Embryonic facial prominence (tissue), 1 donor: Measurements from ENCODE around the gene NFKB1.
"Not testable (repeated sequence)": the region's sequence is repeated elsewhere in the genome, so short reads cannot be mapped to it uniquely, and the experiment has no call there.

Experiments used
- DNase-seq: peaks from one replicate; pipeline ENCODE4 v3.0.0-alpha.2; 2016; ENCODE audit errors: extremely low spot score

The NFKB1 gene

DNA sequence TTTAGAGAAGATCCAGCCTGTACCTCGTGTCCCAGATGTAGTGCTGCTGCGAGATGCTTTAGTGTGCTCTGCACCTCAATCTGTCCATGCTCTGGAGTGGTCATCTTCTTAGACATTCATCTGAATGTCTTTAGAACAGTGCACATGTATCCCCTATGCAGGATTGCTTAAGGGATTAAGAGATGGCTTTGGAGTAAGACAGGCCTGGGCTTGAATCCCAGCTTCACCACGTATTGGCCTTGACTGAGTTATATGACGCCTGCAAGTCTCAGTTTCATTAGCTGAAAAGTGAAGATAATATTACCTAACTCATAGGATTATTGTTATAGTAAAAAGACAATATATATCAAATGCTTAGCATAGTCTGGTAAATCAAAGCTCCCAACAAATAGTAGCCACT, 98.3 kb downstream of the NFKB1 start:
- no peak for DNase-seq

DNA sequence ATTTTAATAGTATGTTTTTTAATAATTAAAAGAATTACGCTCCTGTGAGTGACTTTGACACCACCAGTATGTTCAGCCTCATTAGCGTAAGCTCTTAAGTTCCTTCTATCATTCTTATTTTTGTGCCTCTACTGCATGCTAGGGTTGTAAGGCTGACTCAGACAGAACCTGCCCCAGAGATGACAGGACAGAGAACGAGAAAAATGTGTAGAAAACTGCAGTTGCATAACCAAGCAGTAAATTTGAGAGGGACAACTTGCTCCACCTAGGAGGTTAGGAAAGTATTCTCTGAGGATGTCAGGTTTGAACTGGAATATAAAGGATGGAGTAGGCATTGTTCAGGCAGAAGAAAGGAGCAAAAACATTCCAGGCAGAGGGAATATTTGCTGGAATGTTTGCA, 98.7 kb downstream of the NFKB1 start:
- no peak for DNase-seq

DNA sequence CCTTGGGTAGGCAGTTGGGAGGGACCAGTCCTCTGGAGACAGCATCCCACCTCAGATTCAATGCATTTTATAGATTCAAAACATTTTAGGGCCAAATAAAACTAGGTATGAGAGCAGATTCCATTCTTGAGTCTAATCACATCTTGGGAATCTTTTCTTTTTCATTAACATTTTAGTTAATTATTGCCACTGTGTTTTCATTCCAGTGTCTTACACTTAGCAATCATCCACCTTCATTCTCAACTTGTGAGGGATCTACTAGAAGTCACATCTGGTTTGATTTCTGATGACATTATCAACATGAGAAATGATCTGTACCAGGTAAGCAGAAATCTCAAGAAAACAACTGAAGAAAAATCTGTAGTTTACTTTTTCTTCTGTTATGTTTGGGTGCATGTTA, 99.5 kb downstream of the NFKB1 start:
- no peak for DNase-seq

DNA sequence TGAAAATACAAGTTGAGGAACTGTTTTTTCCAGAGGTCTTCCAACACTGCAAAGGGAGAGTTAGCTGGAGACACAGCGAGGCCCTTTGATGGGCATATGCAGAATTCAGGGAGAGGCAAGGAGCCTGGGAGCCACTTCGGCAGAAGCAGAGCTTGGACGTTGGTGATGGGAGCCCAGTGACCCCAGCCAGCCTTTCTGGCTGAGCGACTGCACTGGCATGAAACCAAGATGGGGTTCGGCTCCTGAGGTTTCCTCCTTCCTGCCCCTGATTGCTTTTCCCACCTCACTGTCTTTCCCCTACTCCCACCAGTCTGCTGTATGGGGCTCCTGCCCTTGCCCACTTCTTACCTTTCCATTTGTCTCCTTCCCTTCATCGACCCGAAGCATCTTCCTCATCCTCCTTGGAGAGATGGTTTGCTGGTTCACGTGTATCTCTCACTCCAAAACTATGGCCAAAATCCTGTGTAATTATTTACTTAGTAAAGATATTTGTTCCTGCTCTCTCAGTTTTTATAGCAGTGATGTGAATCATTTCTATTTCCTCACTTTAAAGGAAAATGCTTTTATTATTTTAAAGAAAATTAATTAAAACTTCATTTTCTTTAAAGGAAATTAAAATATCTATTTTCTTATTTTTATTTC, 100.5 kb downstream of the NFKB1 start:
- no peak for DNase-seq

DNA sequence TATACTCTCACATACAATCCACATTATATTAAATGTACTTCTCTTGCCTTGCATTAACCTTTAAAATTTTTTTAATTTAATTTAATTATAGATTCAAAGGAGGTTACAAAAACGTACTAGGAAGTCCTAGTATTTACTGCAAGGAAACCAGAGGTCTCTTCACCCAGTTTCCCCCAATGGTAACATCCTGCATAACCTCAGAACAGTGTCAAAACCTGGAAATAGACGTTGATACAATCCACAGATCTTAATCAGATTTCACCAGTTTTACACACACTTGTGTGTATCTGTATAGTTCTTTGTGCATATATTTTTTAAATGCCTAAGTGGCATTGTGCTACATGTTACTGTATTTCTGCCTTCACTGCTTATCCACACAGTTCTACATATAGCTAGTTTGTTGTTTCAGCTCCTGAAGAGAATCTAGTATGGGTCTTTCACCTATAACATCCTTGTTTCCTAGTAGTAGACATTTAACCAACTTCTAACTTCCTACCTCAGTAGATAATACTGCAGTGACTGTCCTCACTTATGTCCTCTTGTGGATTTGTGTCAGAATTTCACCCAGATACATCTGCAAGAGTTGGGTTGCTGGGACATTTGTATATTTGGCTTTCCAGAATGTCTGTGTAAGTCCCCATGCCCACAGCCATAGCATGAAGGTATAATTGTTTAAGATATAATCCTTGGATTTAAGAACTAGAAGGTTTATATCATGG, 103.2 kb downstream of the NFKB1 start:
- no peak for DNase-seq

DNA sequence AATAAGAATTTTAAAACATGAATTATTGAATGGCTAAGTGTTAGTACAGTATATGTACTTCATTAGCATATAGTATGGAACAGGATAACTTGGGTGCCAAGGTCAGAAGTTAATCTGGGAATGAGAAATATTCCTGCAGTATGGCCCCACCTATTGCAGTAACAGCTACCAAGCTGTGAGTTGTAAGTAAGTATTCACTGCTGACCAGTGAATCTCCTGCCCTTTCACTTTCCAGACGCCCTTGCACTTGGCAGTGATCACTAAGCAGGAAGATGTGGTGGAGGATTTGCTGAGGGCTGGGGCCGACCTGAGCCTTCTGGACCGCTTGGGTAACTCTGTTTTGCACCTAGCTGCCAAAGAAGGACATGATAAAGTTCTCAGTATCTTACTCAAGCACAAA, 105.1 kb downstream of the NFKB1 start:
- no peak for DNase-seq

DNA sequence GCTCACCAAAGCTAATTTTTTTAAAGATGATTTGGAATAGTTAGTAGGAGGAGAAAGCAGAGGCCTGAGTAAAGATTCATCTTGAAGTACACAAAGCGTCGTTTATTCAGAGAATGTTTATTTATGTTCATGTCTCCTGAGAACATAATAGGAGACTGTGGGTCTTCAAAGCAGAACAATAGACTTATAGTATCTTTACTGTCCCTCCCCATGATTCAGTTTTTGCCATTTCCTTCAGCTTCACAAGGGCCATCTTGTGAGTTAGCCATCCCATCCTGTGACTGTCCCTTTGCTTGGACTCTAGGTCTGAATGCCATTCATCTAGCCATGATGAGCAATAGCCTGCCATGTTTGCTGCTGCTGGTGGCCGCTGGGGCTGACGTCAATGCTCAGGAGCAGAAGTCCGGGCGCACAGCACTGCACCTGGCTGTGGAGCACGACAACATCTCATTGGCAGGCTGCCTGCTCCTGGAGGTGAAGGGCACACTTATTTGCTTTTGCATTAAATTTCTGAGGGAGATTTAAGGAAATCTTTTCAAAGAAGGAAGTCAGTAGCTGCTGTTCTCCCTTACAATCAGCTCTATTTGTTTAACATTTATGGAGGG, 105.8 kb downstream of the NFKB1 start:
- no peak for DNase-seq

DNA sequence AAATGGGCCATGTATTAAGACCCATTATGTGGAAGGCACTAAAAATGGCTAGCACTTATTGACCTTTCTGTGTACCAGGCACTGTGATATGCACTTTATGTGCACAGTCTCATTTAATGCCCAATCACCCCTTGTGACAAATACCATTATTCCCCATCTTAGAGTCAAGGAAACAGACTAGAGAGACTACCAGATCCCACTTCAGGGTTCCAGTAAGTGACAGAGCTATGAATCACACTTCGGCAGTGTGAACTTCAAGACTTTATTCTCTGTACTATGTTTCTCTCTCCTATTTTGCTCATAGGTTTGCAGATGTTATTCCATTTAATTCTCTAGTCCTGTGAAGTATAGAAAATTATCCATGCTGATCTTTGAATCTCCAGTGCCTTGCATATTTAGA, 107.0 kb downstream of the NFKB1 start:
- no peak for DNase-seq

DNA sequence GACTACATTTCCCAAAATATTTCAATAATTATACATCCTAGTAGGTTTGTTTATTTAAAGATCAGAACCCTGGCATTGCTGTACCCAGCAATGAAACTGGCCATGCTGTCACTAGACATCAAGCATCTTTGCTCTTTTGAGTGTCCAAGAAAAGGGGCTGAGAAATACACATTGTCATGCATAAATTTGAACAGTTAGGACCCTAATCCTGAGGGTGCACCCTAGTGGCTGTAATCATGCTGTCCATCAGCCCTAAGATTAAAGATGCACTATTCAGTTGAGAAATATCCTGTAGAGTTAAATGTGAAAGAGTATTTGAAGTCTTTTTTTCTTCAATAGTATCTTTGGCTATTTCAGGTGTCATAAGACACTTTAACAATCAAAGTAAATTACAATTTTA, 108.8 kb downstream of the NFKB1 start:
- DNase-seq = no peak

DNA sequence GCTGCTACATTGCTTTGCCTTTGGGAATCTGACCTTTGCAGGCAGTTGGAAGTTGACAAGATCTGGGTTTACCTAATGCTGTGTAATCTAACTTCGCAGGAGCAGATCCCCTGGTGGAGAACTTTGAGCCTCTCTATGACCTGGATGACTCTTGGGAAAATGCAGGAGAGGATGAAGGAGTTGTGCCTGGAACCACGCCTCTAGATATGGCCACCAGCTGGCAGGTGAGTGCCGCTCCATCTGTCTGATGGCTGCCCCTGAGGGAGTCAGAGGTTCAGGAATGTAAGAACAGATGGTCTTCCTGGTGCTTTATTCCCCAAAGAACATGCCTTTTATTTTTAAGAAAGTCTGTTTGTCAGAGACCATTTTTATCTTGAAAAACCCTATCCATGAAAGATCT, 109.3 kb downstream of the NFKB1 start:
- DNase-seq = no peak

DNA sequence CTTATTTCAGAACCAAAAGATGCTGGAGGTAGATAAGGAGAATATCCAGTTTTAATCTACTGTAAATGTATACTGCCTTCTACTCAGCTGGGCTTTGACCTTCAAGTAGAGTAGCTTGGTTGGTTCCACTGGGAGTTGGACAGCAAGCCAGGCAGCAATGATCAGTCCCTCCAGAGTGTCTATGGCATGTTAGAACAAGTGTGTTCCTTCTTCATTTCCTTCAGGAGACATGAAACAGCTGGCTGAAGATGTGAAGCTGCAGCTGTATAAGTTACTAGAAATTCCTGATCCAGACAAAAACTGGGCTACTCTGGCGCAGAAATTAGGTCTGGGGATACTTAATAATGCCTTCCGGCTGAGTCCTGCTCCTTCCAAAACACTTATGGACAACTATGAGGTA, 111.1 kb downstream of the NFKB1 start:
- DNase-seq = no peak

DNA sequence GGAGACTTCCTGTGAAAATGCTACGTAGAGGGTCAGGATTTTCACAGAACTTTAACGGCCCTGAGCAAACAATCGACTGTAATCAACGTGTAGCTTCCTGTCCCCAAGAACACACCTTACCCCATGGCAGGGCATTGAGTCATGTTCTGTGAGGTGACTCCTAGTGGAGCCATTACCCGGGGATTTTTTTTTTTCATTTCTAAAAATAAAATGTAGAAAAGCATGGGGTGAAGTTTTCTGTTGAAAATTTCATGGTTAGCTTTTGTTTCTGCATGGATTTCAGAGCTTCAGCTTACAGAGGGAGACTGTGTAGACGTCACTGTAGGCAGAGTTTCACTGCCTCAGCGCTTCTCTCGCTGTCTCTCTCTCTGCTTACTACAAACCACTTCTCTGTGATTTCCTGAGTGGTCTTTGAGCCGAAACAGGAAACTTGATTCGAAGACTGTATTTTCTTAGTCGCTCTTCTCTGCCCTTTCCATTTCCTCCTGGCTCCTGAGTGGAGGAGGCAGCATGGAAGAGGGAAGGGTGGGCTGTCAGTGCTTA, 111.7 kb downstream of the NFKB1 start:
- no peak for DNase-seq

DNA sequence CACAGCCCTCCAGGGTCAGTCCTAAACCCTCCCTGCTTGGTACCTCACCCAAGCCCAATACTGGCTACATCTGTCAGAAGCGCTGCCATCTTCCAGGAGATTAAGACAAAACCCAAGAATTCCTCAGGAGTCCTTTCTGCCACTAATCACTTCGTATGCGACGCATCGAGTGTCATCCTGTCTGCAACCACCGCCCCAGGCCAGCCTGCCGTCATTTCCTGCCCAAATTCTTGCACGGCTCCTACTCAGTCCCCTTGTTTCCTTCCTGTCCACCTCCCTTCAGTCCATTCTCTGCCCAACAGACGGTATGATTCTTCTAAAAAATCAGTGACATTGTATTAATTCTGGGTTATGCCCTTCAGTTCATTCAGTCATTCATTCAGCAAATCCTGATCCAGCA, 113.6 kb downstream of the NFKB1 start:
- DNase-seq = no peak

DNA sequence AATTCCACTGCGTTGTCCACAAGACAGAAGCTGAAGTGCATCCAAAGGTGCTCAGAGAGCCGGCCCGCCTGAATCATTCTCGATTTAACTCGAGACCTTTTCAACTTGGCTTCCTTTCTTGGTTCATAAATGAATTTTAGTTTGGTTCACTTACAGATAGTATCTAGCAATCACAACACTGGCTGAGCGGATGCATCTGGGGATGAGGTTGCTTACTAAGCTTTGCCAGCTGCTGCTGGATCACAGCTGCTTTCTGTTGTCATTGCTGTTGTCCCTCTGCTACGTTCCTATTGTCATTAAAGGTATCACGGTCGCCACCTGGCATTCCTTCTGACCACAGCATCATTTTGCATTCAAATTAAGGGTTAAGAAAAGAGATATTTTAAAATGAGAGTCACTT, 115.5 kb downstream of the NFKB1 start:
- DNase-seq = no peak

DNA sequence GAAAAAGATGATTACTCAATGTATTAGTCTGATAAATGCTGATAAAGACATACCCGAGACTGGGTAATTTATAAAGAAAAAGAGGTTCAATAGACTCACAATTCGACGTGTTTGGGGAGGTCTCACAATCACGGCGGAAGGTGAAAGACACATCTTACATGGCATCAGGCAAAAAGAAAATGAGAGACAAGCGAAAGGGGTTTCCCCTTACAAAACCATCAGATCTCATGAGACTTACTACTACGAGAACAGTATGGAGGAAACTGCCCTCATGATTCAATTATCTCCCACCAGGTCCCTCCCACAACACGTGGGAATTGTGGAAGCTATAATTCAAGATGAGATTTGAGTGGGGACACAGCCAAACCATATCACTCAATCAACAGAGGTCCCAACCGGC, 117.9 kb downstream of the NFKB1 start:
- not testable (repeated sequence) for DNase-seq

DNA sequence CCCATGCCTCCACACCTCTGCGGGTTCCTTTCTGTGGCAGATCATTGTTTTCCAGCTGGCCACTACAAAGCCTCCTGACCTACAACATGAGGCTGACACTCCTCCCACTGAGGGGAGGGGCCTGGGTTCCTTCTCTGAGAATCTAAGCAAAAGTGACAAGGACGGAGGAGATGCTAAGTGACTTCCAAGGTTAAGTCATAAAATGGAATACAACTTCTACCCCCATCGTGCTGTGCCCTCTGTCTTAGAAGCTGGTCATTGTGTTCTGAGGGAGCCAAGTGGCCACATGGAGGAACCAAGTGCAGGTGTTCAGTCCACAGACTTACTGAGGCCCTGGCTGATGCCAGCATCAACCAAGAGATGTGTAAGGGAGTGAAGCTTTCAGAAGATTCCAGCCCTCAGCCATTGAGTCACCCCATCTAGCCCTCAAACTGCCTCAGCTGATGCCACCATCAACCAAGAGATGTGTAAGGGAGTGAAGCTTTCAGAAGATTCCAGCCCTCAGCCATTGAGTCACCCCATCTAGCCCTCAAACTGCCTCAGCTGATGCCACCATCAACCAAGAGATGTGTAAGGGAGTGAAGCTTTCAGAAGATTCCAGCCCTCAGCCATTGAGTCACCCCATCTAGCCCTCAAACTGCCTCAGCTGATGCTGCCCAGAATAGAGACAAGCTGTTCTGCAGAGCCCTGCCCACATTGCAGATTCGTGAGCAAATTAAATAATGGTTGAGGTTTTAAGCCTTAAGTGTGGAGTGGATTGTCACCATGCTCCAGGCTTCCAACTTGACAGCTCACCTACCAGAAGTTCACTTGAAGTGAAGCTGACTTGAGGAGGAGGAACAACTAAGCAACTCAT, 118.8 kb downstream of the NFKB1 start:
- not testable (repeated sequence) for DNase-seq

DNA sequence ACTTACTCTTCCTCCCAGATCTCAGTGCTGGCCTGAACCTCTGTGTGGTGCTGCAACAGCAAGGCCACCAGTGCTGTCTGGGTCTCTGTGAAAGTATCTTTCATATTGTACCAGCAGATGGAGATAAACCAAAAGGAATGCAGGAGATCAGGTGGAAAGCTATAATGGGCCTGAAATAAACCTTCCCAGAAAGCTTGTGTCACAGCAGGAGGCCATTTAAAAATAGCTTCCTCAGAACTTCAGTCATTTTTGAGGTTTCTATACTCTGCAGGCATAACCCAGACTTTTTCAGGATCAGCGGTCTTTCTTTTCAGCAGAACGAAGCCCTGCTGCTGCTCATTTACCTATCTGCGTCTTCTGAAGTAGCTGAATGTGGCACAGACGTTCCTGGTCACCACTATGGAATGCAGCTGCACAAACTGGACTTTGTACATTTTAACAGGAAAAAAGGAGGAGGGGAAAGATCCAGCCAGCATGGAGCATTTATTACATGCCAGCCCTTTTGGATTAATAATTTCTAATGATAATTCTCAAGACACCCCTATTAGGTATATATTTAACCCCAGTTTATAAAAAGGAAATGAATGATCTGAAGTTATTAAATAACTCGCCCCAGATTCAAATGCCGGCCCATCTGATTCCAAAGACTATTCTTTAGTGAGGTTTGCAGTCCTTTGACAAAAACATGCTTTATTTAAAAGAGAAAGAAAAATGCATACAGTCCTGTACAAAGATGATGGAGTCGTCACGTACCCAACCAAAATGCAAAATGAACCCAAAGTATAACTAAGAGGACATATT, 119.7 kb downstream of the NFKB1 start:
- peak; percentile 49 for DNase-seq

DNA sequence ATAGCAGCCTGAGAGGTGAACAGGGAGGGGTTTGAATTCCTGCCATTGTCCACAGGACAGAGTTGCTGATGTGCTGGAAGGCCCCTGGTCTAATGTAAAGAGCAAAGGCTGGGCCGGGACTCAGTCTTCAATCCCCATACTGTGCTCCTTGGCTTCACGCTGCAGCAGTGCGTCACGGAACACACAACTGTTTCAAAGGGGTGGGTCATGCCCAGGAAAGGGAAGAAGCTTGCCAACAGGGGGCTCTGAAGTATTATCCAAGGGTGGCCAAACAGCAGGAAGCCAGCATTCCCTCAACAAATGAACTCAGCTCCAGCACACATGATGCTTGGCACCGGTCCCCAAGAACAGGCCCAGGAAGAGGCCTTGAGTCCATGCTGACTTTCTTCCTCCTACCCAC, 122.5 kb downstream of the NFKB1 start:
- no peak for DNase-seq

DNA sequence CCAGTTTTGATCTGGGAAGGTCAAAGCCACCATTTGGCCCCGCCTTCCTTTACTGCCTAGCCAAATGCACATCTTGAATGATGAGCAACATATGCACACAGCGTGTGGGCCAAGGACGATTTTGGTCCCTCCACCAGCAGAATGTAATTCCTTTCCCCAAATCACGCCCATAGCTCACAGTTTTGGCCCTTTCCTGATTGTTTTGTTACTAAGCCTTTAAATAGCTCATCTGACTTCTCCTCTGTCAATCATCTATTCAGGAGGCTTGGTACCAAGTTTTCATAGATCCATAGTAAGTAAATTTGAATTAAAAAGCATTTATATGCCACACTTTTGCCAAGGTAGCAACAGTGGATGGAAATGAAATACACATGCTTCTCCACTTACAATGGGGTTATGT, 123.3 kb downstream of the NFKB1 start:
- DNase-seq = no peak

DNA sequence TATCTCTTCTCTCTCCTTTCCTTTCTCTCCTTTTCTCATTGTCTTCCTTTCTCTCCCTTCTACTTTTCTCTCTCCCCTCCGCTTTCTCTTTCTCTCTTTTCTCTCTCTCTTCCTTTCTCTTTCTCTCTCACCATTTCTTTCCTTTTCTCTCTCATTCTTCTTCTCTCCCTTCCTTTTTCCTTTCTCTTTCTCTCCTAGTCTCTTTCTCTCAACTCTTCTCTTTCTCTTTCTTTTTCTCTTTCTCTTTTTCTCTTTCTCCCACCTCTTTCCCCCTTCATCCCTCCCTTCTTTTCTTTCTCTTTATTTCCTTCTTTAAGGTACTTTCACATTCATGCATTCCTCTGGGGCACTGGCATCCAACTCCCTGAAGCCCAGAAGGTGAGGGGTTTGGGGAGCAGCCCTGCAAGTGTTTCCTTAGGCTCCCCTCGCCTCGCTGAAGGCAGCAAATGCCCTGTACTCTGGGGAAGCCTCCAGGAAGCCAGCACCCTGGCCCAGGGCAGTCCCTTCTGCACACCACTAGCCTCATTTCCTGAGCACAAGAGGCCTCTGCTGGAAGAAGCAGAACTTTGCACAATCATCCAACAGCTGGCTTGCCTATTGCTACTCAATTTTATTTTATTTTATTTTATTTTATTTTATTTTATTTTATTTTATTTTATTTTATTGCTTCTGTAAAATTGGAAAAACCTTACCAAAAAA, 124.2 kb downstream of the NFKB1 start:
- DNase-seq = no peak
